Cerebellar nuclear complex (tissue), 1 donor: Measurements from ENCODE around the gene TMEM8B.
"Not testable (repeated sequence)": the region's sequence is repeated elsewhere in the genome, so short reads cannot be mapped to it uniquely, and the experiment has no call there.

ENCODE experiments used
- DNase-seq, 2 experiments: peaks; one replicate each; lab custom pipeline; 2025; lab: John Stamatoyannopoulos, UW

Gene TMEM8B

DNA sequence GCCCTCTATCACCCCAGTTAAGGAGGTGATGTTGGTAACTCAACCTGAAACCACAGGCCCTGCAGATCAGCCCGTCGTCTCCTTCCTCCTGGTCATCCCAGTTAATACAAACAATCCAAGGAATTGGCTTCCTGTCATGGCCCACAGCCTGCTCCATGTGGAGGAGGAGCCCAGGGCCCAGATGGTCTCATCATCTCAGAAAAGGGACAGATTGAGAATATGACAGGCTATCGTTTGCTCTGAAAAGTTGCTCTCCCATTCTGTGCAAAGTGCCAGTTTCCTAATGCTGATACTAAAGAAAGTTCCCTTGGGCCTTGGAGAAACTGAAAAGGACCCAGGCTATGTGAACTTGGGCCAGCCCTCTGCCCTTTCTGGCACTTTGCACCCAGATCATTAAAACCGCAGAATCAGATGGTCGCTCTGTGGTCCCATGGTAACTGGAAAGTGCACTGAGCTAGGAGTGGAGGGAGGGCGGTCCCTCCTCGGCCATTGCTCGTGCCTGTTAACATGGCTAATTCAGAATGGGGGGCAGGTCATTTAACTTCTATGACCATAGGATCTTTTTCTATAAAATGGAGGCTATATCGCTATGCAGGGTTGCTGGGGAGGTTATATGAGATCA, 79.6 kb downstream of the TMEM8B start:
- DNase-seq, result peak; percentile 74 to 84

DNA sequence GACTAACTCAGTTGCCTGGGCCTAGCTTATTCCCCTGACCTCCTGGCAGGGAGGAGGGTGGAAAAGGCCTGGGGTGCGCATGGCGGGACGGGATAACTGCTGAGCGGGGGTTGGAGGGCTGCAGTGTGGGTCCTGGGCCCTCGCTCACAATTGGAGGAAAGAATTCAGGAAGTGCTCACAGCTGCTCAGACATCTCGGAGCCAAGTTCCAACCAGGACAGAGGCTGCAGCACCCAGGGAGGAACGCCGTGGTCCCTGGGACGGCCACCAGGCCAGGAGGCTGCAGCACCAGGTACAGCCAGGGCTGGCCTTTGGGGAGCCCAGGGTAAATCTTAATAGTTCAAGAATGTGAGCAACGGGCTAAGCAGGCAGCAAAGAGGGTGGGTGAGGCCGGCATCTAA, 80.2 kb downstream of the TMEM8B start, which contains the start of gene SPAAR:
Gene SPAAR, plus strand, starts transcription at position 217 of the 400 bp plus-strand sequence. CDS start 974 bp downstream, outside the sequence.
- no peak for DNase-seq

DNA sequence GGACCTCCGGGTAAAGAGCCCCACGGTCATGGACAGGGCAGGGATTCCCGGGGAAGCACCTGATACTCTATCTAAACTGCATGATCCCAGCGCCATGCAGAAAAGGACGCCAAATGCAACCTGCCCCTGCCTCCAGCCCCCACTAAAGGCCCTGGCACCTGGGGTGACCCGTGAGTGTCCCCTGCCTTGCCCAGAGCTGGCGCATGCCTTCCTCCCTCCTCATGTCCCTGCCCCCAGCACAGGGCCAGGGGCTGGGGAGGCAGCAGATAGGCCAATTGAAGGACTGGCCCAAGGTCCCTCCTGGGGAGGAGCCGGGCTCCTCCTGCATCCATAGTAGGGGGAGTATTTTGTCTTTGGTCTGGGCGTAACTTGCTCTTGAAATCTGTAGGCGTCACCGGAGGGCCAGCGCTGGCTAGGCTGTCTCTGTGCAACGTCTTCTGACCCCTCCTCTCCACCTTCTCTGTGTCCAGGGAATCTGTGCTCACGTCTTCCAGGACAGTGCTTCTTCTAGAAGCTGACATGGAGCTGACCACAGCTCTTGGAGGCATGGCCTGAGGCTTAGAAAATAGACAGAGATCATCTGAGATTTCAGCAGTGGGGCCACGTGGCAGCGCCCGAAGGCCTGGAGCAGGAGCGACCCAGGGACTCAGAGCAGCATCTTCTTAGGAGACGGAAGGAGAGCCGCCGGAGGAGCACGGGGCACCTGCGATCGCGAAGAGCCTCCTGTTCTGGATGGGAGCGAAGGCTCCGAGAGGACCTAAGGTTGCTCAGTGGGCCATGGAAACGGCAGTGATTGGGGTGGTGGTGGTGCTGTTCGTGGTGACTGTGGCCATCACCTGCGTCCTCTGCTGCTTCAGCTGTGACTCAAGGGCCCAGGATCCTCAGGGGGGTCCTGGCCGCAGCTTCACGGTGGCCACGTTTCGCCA, 80.9 kb downstream of the TMEM8B start:
- DNase-seq, result no peak

DNA sequence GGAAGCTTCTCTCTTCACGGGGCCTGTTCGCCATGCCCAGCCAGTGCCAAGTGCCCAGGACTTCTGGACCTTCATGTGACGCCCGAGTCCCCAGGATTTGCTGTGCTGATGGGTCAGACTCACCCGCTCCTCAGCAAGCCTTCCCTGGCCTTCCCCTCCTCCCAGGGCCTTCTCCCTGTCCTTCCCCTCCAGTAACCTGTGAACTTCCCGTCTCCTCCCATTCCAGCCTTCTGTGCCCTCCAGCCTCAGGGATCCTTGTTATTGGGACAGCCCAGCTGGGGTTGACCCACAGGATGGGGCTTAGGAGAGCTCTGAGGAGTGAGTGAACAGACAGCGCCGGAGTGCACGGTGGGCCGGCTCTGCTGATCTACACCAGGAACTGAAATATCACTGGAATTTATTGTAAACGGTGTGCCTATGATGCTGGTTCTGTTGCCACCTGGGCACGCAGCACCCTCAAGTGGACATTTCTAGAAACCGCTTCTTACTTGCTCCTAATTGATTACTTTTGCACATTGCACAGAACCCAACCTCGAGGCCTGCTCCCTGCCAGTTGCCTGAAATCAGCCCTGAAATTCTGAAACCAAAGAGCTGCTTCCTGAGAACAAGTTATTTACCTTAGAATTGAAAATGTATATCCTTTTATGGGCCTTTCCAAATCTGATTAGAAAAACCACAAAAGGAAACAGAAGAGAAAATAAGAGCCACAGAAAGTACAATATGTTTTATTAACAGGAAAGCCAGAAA, 81.8 kb downstream of the TMEM8B start:
- DNase-seq, result no peak

DNA sequence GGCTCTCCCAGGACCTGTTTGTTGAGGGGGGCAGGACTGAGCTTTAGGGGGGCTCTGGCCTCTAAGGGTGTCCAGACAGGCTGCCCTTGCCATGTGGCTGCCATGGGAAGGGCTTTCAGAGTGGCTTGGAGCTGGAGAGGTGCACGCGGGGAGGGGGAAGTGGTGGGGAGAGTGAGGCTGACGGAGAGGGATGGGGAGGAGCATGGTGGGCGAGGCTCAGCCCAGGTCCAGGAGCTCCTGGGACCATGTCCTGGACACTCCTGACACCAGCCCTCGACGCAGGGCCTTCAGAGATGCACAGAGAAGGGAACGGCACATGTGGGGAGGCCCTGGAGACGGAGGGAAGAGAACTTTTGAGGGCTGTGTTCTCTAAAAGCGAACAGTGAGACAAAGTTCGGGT, 82.7 kb downstream of the TMEM8B start:
- no peak for DNase-seq

DNA sequence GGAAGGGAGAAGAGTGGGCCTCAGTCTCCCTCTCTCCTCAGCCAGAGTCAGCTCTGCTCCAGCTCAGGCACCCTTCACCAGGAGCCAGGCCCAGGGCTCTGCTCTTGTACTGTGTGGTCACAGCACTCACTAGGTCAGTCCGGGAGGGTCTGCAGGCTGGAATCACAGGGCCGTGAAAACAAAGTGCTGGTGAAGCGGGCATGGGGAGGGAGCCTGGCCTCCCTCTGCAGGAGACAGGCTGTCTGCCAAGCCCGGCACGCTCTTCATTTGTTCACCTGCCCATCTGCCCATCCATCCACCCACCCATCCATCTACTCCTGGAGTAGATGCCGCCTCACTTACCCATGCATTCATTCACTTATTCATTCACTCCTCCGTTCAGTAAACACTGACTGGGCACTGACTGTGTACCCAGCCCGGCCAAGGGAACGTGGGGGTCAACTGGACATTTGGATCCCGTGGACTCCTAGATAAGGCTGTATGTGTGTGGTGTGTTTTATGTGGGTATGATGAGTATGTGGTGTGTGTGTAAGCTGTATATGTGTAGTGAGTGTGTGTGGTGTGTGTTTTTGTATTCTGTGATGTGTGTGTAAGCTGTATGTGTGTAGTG, 83.9 kb downstream of the TMEM8B start:
- no peak for DNase-seq

DNA sequence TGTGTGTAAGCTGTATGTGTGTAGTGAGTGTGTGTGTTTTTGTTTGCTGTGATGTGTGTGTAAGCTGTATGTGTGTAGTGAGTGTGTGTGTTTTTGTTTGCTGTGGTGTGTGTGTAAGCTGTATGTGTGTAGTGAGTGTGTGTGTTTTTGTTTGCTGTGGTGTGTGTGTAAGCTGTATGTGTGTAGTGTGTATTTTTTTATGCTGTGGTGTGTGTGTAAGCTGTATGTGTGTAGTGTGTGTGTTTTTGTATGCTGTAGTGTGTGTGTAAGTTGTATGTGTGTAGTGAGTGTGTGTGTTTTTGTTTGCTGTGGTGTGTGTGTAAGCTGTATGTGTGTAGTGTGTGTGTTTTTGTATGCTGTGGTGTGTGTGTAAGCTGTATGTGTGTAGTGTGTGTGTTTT, 84.4 kb downstream of the TMEM8B start:
- not testable (repeated sequence) for DNase-seq

DNA sequence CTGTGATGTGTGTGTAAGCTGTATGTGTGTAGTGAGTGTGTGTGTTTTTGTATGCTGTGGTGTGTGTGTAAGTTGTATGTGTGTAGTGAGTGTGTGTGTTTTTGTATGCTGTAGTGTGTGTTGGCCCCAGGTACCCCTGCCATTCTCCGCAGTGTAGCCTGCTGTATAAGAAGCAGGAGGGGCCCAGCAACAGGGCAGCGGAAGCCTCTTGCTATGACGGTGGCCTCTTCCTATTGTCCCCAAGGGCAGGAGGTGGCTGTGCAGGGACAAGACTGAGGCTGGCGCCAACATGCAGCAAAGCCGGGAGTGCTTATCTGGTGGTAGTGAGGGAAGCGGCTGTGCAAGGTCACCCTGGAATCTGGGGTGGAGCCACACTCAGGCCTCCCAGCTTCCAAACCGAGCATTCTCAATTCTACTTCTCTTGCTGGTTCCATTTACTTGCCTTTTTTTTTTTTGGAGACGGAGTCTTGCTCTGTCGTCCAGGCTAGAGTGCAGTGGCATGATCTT, 85.3 kb downstream of the TMEM8B start:
- DNase-seq, result no peak
